Measurements from ENCODE around the gene RABL6. TPM values are rescaled to one million over a fixed set of nuclear protein-coding genes. Genes with fewer than 3 reads are reported as not detected.
"Not testable (repeated sequence)": the region's sequence is repeated elsewhere in the genome, so short reads cannot be mapped to it uniquely, and the experiment has no call there.

Gene RABL6
- total RNA-seq, 1 donor from 2014 or later: 68.2 TPM

- DNase-seq (no peak), ATAC-seq (no peak)
- TF ChIP-seq CTCF (IDR thresholded peaks at IDR 0.05): no peak
- Histone ChIP-seq H3K4me1 (no peaks in the 10 kb centered on the region), H3K36me3 (no peaks in the 10 kb centered on the region), H3K4me3 (no peak overlapping the region), H3K27ac (no peak overlapping the region), H3K9me3 (no peaks in the 10 kb centered on the region), H3K27me3 (no peaks in the 10 kb centered on the region)
- intact Hi-C loops (cut with DNase I): no loop called here
Observed at GRCh38 chr9:136875155-136875554, 67.4 kb downstream of the RABL6 start.

GRCh38 chr9:136876476-136876875 lies 68.7 kb downstream of the RABL6 start:
- Histone ChIP-seq H3K27me3 (no peaks in the 10 kb centered on the region), H3K9me3 (no peaks in the 10 kb centered on the region), H3K36me3 (no peaks in the 10 kb centered on the region), H3K27ac (no peak overlapping the region), H3K4me3 (no peak overlapping the region), H3K4me1 (peaks cover 3% of the 10 kb centered on the region)
- DNase-seq (no peak), ATAC-seq (no peak)
- TF ChIP-seq CTCF (IDR thresholded peaks at IDR 0.05): no peak
- intact Hi-C loops (cut with DNase I): no loop called here

- no peaks in the 10 kb centered on the region for H3K27me3 ChIP-seq
Observed at GRCh38 chr9:136880651-136881050, 72.9 kb downstream of the RABL6 start.

DNA sequence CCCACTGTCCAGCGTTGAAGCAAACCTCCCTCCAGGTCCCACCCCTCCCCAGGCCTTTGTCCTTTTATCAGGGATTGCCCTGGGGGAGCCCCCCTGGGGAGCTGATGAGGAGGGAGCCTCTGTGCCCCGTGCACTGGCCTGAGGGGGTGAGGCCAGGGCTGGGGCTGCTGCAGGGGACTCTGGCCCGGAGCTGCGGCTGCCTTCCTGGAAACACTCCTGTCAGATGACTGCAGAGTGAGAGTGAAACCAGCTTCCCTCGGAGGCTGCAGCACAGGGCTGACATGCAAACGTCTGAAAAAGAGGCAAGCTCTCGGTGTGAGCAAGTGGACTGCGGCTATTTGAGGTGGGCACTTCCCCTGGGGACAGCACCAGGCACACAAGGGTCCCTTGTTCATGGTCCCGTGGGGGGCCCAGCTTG lies 74.0 kb downstream of the RABL6 start:
- Histone ChIP-seq H3K9me3 (no peaks in the 10 kb centered on the region), H3K4me1 (peaks cover 24% of the 10 kb centered on the region), H3K36me3 (no peaks in the 10 kb centered on the region), H3K27me3 (no peaks in the 10 kb centered on the region), H3K27ac (peak overlapping the region; percentile 43), H3K4me3 (no peak overlapping the region)
- DNase-seq: no peak
- no peak for TF ChIP-seq CTCF (IDR thresholded peaks at IDR 0.05)
- intact Hi-C loops (cut with DNase I): no loop called here
- peak; percentile 4 for ATAC-seq

More at GRCh38 chr9:136880651-136881050, 72.9 kb downstream of the RABL6 start:
- Histone ChIP-seq H3K36me3 (no peaks in the 10 kb centered on the region), H3K4me1 (peaks cover 23% of the 10 kb centered on the region), H3K4me3 (no peak overlapping the region), H3K27ac (no peak overlapping the region), H3K9me3 (no peaks in the 10 kb centered on the region)
- ATAC-seq (no peak), DNase-seq (no peak)
- intact Hi-C loops (cut with DNase I): no loop called here
- no peak for TF ChIP-seq CTCF (IDR thresholded peaks at IDR 0.05)

DNA sequence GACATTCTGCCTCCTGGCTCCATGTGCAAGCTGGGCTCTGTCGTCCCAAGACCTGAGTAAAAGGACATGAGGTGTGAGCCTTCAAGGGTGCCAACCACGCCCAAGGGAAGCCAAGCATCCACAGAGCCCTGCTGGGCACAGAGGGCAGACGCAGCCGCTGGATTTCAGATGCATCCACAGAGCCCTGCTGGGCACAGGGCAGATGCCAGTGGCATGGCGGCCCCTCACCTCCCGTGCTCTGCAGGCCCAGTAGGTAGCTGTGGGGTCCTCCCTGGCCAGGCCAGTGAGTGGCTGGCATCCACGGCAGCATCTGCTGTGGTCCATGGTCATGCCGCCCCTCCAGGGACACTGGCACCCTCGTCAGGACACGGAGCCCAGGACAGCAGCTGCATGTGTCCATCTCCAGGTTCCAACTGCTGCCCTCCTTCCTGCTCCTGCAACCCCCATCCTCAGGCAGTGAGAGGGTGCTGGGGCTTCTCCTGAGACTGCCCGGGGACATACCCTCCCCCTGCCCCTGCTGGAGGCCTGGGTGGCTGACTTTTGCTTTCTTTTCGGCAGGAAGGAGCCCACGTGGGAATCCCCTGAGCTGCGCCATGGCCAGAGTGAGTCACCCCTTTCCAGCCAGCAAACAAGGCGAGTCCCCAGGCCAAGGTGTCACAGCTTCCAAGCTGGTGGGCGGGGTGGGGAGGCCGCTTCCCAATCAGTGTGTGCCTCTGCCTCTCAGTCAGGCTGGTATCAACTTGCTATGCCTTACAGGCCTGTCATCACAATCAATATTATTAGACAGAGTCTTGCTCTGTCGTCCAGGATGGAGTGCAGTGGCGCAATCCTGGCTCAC lies 74.6 kb downstream of the RABL6 start:
- no peak for DNase-seq
- Histone ChIP-seq H3K4me1 (peaks cover 27% of the 10 kb centered on the region), H3K9me3 (no peaks in the 10 kb centered on the region), H3K36me3 (no peaks in the 10 kb centered on the region), H3K27ac (peak overlapping the region; percentile 43), H3K4me3 (peak overlapping the region; percentile 11), H3K27me3 (no peaks in the 10 kb centered on the region)
- peak; percentile 24 for ATAC-seq
- intact Hi-C loops (cut with DNase I): no loop called here
- TF ChIP-seq CTCF (IDR thresholded peaks at IDR 0.05): no peak

GRCh38 chr9:136882947-136883283 lies 75.2 kb downstream of the RABL6 start:
- H3K4me1 ChIP-seq: peaks cover 33% of the 10 kb centered on the region

GRCh38 chr9:136883670-136884069 lies 75.9 kb downstream of the RABL6 start:
- H3K36me3 ChIP-seq; H3K4me3 ChIP-seq; H3K27ac ChIP-seq; H3K9me3 ChIP-seq; intact Hi-C loops (cut with DNase I); ATAC-seq; H3K27me3 ChIP-seq; DNase-seq: not testable (repeated sequence)
- peaks cover 33% of the 10 kb centered on the region for H3K4me1 ChIP-seq

More at GRCh38 chr9:136882947-136883283, 75.2 kb downstream of the RABL6 start:
- H3K27me3 ChIP-seq; H3K4me3 ChIP-seq; DNase-seq; H3K36me3 ChIP-seq; H3K9me3 ChIP-seq; H3K27ac ChIP-seq; ATAC-seq; intact Hi-C loops (cut with DNase I): not testable (repeated sequence)

All from upper lobe of right lung (tissue), 1 donor.